Measurements from ENCODE around the gene GMPS. TPM values are rescaled to one million over a fixed set of nuclear protein-coding genes. Genes with fewer than 3 reads are reported as not detected.
"Not testable (repeated sequence)": the region's sequence is repeated elsewhere in the genome, so short reads cannot be mapped to it uniquely, and the experiment has no call there.

Gene GMPS
- total RNA-seq, 2 donors from 2014 or later = 40.9 to 62.9 TPM

- H3K4me3 ChIP-seq = no peak overlapping the region
- TF ChIP-seq, protein P1, sequence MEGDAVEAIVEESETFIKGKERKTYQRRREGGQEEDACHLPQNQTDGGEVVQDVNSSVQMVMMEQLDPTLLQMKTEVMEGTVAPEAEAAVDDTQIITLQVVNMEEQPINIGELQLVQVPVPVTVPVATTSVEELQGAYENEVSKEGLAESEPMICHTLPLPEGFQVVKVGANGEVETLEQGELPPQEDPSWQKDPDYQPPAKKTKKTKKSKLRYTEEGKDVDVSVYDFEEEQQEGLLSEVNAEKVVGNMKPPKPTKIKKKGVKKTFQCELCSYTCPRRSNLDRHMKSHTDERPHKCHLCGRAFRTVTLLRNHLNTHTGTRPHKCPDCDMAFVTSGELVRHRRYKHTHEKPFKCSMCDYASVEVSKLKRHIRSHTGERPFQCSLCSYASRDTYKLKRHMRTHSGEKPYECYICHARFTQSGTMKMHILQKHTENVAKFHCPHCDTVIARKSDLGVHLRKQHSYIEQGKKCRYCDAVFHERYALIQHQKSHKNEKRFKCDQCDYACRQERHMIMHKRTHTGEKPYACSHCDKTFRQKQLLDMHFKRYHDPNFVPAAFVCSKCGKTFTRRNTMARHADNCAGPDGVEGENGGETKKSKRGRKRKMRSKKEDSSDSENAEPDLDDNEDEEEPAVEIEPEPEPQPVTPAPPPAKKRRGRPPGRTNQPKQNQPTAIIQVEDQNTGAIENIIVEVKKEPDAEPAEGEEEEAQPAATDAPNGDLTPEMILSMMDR (IDR thresholded peaks at IDR 0.05) = no peak
- no peaks in the 10 kb centered on the region for H3K27me3 ChIP-seq
- intact Hi-C loops (cut with DNase I) = no loop called here
- H3K4me1 ChIP-seq = no peaks in the 10 kb centered on the region
- no peak overlapping the region for H3K9ac ChIP-seq (ENCODE audit: low read depth in 2 of 2, low read length in 2 of 2)
- H3K9me3 ChIP-seq = no peaks in the 10 kb centered on the region
- no peak for DNase-seq
- H3K36me3 ChIP-seq = no peaks in the 10 kb centered on the region
- H3K27ac ChIP-seq = no peak overlapping the region
Measured at GRCh38 chr3:155876503-155876902, 6.1 kb downstream of the GMPS start.

- Histone ChIP-seq H3K27me3 (no peaks in the 10 kb centered on the region), H3K9me3 (no peaks in the 10 kb centered on the region), H3K4me3 (no peak overlapping the region), H3K27ac (no peak overlapping the region), H3K36me3 (no peaks in the 10 kb centered on the region), H3K9ac (ENCODE audit: low read depth in 2 of 2, low read length in 2 of 2) (no peak overlapping the region), H3K4me1 (no peaks in the 10 kb centered on the region)
- TF ChIP-seq, protein P1 (IDR thresholded peaks at IDR 0.05) = no peak
- no peak for DNase-seq
- intact Hi-C loops (cut with DNase I) = no loop called here
Measured at GRCh38 chr3:155880286-155880685, 9.8 kb downstream of the GMPS start.

- TF ChIP-seq, protein P1 (IDR thresholded peaks at IDR 0.05) = no peak
- Histone ChIP-seq H3K4me3 (no peak overlapping the region), H3K9ac (ENCODE audit: low read depth in 2 of 2, low read length in 2 of 2) (no peak overlapping the region), H3K27me3 (no peaks in the 10 kb centered on the region), H3K9me3 (no peaks in the 10 kb centered on the region), H3K27ac (no peak overlapping the region), H3K4me1 (no peaks in the 10 kb centered on the region), H3K36me3 (no peaks in the 10 kb centered on the region)
- intact Hi-C loops (cut with DNase I) = no loop called here
- no peak for DNase-seq
Measured at GRCh38 chr3:155884292-155884691, 13.8 kb downstream of the GMPS start.

DNA sequence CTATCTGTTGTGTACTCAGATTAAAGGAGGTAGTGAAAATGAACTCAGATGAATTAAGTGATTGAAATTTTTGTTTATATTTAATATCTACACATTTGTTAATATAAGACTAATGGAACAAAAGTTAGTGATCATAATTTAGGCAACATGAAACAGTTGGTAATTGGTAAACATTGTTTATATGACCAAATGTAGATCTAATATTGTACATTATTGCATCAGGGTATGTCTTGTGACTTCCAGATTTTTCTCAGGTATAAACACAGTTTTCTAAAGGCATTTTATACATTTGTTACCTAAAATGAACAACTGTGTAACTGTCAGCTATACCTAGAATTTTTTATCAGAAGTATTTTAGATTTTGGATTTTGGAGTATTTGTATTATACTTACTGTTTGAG lies 14.8 kb downstream of the GMPS start:
- TF ChIP-seq, protein P1 (IDR thresholded peaks at IDR 0.05) = no peak
- H3K27me3 ChIP-seq = no peaks in the 10 kb centered on the region
- peaks cover 2% of the 10 kb centered on the region for H3K4me1 ChIP-seq
- H3K9ac ChIP-seq (ENCODE audit: low read depth in 2 of 2, low read length in 2 of 2) = no peak overlapping the region
- H3K36me3 ChIP-seq = no peaks in the 10 kb centered on the region
- H3K4me3 ChIP-seq = no peak overlapping the region
- H3K27ac ChIP-seq = no peak overlapping the region
- intact Hi-C loops (cut with DNase I) = no loop called here
- DNase-seq = no peak
- no peaks in the 10 kb centered on the region for H3K9me3 ChIP-seq

DNA sequence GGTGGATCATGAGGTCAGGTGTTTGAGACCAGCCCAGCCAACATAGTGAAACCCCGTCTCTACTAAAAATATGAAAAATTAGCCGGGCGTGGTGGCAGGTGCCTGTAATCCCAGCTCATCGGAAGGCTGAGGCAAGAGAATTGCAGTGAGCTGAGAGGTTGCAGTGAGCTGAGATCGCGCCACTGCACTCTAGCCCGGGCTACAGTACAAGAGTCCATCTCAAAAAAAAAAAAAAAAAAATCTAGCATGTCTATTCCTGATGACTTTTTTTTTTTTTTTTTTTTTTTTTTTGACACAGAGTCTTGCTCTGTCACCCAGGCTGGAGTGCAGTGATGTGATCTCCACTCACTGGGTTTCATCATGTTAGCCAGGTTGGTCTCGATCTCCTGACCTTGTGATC lies 15.9 kb downstream of the GMPS start:
- H3K27me3 ChIP-seq; H3K9ac ChIP-seq (ENCODE audit: low read depth in 2 of 2, low read length in 2 of 2); H3K4me3 ChIP-seq; H3K4me1 ChIP-seq; H3K9me3 ChIP-seq; intact Hi-C loops (cut with DNase I); H3K36me3 ChIP-seq; DNase-seq; H3K27ac ChIP-seq: not testable (repeated sequence)

DNA sequence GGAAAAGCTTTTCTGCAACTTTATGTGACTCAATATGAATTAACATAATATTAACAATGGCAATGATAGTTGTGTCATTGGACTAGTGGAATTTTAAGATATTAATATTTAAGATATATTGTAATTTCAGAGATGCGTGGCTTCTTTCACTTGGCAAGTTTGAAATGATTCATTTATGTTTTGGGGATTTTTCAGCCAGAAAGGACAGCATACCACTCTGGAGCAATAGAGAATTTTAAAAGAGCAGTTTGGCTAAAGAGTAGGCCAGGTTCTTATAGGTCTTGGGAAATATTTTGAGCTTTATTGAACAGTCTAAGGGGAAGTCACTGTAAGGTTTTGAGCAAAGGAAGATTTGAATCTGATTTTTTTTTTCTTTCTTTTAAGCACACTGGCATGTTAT lies 16.5 kb downstream of the GMPS start:
- Histone ChIP-seq H3K4me3 (no peak overlapping the region), H3K9ac (ENCODE audit: low read depth in 2 of 2, low read length in 2 of 2) (no peak overlapping the region), H3K27ac (no peak overlapping the region), H3K4me1 (peaks cover 2% of the 10 kb centered on the region), H3K36me3 (no peaks in the 10 kb centered on the region), H3K27me3 (no peaks in the 10 kb centered on the region), H3K9me3 (no peaks in the 10 kb centered on the region)
- no peak for DNase-seq
- intact Hi-C loops (cut with DNase I) = no loop called here
- TF ChIP-seq, protein P1 (IDR thresholded peaks at IDR 0.05) = no peak
